Measurements from ENCODE around the gene CFAP99.

- no peak for TF ChIP-seq POLR2A (IDR thresholded peaks at IDR 0.05)
- peak; percentile 50 to 81 (median 67) for TF ChIP-seq CTCF (IDR thresholded peaks at IDR 0.05)
Measured at GRCh38 chr4:2441393-2442174, 22.8 kb downstream of the CFAP99 start.
